ENCODE measurements around the gene IFT27. TPM values are rescaled to one million over a fixed set of nuclear protein-coding genes. Genes with fewer than 3 reads are reported as not detected.

IFT27 gene
- total RNA-seq, 1 experiment from 2014 or later = 8.3 TPM

DNA sequence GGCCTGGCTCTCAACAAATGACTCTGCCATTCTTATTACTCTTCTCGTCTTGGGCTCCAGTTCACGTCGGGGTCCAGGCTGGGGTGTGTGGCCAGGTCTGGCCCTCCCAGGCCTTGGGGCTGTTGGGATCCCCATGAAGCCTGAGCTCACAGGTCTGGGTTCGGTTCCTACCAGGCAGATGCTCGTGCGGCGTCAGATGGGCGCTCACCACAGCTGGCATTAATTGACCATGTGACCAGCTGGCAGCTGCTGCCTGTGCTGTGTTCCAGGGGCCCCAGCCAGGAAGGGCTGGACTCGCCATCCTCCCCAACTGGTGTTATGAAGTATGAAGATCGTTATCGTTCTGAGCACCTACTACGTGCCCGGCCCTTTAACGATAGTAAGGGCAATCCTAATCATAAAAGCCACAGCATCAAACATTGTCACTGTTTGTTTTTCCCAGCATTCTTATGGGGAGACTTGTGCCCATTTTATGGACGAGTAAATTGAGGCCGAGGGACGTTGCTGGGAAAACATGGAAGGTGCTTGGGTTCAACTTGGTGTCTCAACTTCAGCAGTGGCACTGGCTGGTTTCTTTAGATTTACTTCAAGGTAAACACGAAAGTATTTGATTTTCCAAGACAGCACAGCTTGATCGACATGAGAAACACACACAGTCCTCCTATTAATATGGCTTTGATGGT lies 45.6 kb downstream of the IFT27 start:
- DNase-seq = no peak
- no peak overlapping the region for H3K4me3 ChIP-seq (ENCODE audit: low read depth, low read length)
- H3K9me3 ChIP-seq = no peaks in the 10 kb centered on the region
- H3K27me3 ChIP-seq (replicated peaks; ENCODE audit: control insufficient read depth, insufficient read depth, low read length) = no peaks in the 10 kb centered on the region
- ChIA-PET POLR2A (no interaction called here), CTCF (no interaction called here)
- H3K27me3 Mint-ChIP-seq (ENCODE audit: insufficient read depth, unreplicated experiment) = peaks cover 34% of the 10 kb centered on the region
- H3K4me1 Mint-ChIP-seq (ENCODE audit: low read depth, unreplicated experiment) = no peaks in the 10 kb centered on the region
- H3K4me3 Mint-ChIP-seq (ENCODE audit: unreplicated experiment) = no peak overlapping the region
- no peaks in the 10 kb centered on the region for H3K4me1 ChIP-seq
- no TSS peak for BruUV-seq (replicated peaks)
- intact Hi-C loops (cut with micrococcal nuclease; ENCODE audit: unreplicated experiment) = no loop called here
- TF ChIP-seq, protein P1, sequence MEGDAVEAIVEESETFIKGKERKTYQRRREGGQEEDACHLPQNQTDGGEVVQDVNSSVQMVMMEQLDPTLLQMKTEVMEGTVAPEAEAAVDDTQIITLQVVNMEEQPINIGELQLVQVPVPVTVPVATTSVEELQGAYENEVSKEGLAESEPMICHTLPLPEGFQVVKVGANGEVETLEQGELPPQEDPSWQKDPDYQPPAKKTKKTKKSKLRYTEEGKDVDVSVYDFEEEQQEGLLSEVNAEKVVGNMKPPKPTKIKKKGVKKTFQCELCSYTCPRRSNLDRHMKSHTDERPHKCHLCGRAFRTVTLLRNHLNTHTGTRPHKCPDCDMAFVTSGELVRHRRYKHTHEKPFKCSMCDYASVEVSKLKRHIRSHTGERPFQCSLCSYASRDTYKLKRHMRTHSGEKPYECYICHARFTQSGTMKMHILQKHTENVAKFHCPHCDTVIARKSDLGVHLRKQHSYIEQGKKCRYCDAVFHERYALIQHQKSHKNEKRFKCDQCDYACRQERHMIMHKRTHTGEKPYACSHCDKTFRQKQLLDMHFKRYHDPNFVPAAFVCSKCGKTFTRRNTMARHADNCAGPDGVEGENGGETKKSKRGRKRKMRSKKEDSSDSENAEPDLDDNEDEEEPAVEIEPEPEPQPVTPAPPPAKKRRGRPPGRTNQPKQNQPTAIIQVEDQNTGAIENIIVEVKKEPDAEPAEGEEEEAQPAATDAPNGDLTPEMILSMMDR (IDR thresholded peaks at IDR 0.05; ENCODE audit: insufficient read depth in 1 of 2, low read depth in 1 of 2, low read length in 1 of 2, severe bottlenecking in 1 of 2, unreplicated experiment in 1 of 2) = no peak
- H3K9me3 Mint-ChIP-seq (ENCODE audit: unreplicated experiment) = no peaks in the 10 kb centered on the region
- H3K27ac Mint-ChIP-seq (ENCODE audit: unreplicated experiment) = no peak overlapping the region
- H3K36me3 Mint-ChIP-seq (ENCODE audit: insufficient read depth, unreplicated experiment) = no peaks in the 10 kb centered on the region
- H3K36me3 ChIP-seq (ENCODE audit: control insufficient read depth, insufficient read depth, low read length) = no peaks in the 10 kb centered on the region

DNA sequence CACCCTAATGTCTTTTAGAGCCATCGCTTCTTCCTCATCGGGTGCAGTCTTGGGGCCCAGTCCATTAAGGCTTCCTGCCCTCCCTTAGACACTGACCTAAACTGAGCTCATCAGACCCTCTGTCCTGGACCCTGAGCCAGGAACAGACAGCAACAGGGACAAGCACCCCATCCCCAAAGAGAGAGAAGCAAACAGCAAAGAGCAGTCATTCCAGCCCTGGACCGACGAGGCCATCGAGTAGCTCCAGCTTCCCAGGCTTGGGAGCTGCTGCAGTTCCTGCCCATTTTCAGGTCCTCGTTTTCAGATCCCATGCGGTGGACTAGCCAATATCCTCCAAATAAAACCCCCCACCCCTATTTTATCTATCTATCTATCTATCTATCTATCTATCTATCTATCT lies 46.6 kb downstream of the IFT27 start:
- Mint-ChIP-seq H3K4me3 (ENCODE audit: unreplicated experiment) (no peak overlapping the region), H3K9me3 (ENCODE audit: unreplicated experiment) (no peaks in the 10 kb centered on the region), H3K36me3 (ENCODE audit: insufficient read depth, unreplicated experiment) (no peaks in the 10 kb centered on the region), H3K27ac (ENCODE audit: unreplicated experiment) (no peak overlapping the region), H3K4me1 (ENCODE audit: low read depth, unreplicated experiment) (no peaks in the 10 kb centered on the region), H3K27me3 (ENCODE audit: insufficient read depth, unreplicated experiment) (peaks cover 40% of the 10 kb centered on the region)
- TF ChIP-seq, protein P1 (IDR thresholded peaks at IDR 0.05; ENCODE audit: insufficient read depth in 1 of 2, low read depth in 1 of 2, low read length in 1 of 2, severe bottlenecking in 1 of 2, unreplicated experiment in 1 of 2) = no peak
- no peak for DNase-seq
- Histone ChIP-seq H3K27me3 (replicated peaks; ENCODE audit: control insufficient read depth, insufficient read depth, low read length) (no peaks in the 10 kb centered on the region), H3K36me3 (ENCODE audit: control insufficient read depth, insufficient read depth, low read length) (no peaks in the 10 kb centered on the region), H3K9me3 (no peaks in the 10 kb centered on the region), H3K4me3 (ENCODE audit: low read depth, low read length) (no peak overlapping the region), H3K4me1 (no peaks in the 10 kb centered on the region)
- CTCF ChIA-PET = no interaction called here
- POLR2A ChIA-PET = no interaction called here
- intact Hi-C loops (cut with micrococcal nuclease; ENCODE audit: unreplicated experiment) = no loop called here
- BruUV-seq (replicated peaks) = no TSS peak

DNA sequence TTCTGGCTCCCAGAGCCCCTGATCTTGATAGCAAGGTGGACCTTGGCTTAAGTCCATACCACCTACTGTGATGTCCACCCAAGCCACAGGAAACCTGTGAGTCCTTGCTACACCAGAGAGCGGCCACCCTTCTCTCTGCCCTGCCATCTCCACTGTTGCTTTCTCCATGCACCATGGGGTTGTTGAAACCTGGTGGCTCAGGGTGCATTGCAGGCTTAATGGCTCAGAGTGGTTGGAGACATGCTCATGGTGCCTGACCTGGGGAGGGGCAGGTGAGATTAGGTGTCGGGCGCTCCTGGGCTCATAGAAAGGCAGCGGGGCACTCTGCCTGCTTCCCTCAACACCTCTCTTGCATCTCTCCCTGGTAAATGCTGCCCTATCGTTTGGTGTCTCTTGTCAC lies 47.4 kb downstream of the IFT27 start:
- ChIA-PET CTCF (no interaction called here), POLR2A (no interaction called here)
- intact Hi-C loops (cut with micrococcal nuclease; ENCODE audit: unreplicated experiment) = no loop called here
- H3K36me3 Mint-ChIP-seq (ENCODE audit: insufficient read depth, unreplicated experiment) = no peaks in the 10 kb centered on the region
- no peaks in the 10 kb centered on the region for H3K9me3 Mint-ChIP-seq (ENCODE audit: unreplicated experiment)
- H3K4me1 Mint-ChIP-seq (ENCODE audit: low read depth, unreplicated experiment) = no peaks in the 10 kb centered on the region
- TF ChIP-seq, protein P1 (IDR thresholded peaks at IDR 0.05; ENCODE audit: insufficient read depth in 1 of 2, low read depth in 1 of 2, low read length in 1 of 2, severe bottlenecking in 1 of 2, unreplicated experiment in 1 of 2) = no peak
- H3K36me3 ChIP-seq (ENCODE audit: control insufficient read depth, insufficient read depth, low read length) = no peaks in the 10 kb centered on the region
- no peaks in the 10 kb centered on the region for H3K9me3 ChIP-seq
- H3K27me3 Mint-ChIP-seq (ENCODE audit: insufficient read depth, unreplicated experiment) = peaks cover 43% of the 10 kb centered on the region
- no peak overlapping the region for H3K4me3 Mint-ChIP-seq (ENCODE audit: unreplicated experiment)
- no peak overlapping the region for H3K4me3 ChIP-seq (ENCODE audit: low read depth, low read length)
- H3K27ac Mint-ChIP-seq (ENCODE audit: unreplicated experiment) = no peak overlapping the region
- no TSS peak for BruUV-seq (replicated peaks)
- no peaks in the 10 kb centered on the region for H3K4me1 ChIP-seq
- H3K27me3 ChIP-seq (replicated peaks; ENCODE audit: control insufficient read depth, insufficient read depth, low read length) = no peaks in the 10 kb centered on the region
- DNase-seq = no peak

All from Caco-2 (cell line).